ENCODE measurements around the gene BCAS1. TPM values are rescaled to one million over a fixed set of nuclear protein-coding genes. Genes with fewer than 3 reads are reported as not detected.

The BCAS1 gene
- total and polyA plus RNA-seq, 10 of the 15 experiments (the other 5 are each of a cell fraction or from before 2014, with no cell fraction given) = 0.21 to 1.4 (median 0.55) TPM

- POLR2A ChIA-PET = no interaction called here
- Histone ChIP-seq H3K4me2 (ENCODE audit: control insufficient read depth, insufficient read depth) (no peak overlapping the region), H3K79me2 (ENCODE audit: control insufficient read depth, insufficient read depth, low read length) (no peaks in the 10 kb centered on the region), H3K9ac (ENCODE audit: control insufficient read depth, insufficient read depth, low read length) (no peak overlapping the region), H3K4me3 (no peak overlapping the region), H3K27me3 (replicated peaks in 1 of 2; ENCODE audit: control insufficient read depth in 2 of 2, insufficient read depth in 2 of 2, low read length in 1 of 2) (no peaks in the 10 kb centered on the region), H3K9me3 (replicated peaks; ENCODE audit: control insufficient read depth, insufficient read depth, low read length) (no peaks in the 10 kb centered on the region; the same call in 2 of the 3 replicates), H2AFZ (ENCODE audit: control insufficient read depth, low read depth, low read length) (no peak overlapping the region), H3K36me3 (ENCODE audit: control insufficient read depth in 2 of 2, insufficient read depth in 2 of 2, low read length in 1 of 2) (no peaks in the 10 kb centered on the region), H4K20me1 (ENCODE audit: control insufficient read depth, insufficient read depth) (no peaks in the 10 kb centered on the region), H3K27ac (ENCODE audit: control insufficient read depth, insufficient read depth) (no peak overlapping the region), H3K4me1 (ENCODE audit: control insufficient read depth, insufficient read depth, low read length) (no peaks in the 10 kb centered on the region)
- RAD21 ChIA-PET (ENCODE audit: unreplicated experiment) = interaction anchor here (1.0 kb wide), 1 partner anchor 79 kb away, joined by 3 read pairs; no protein-coding TSS in a partner anchor
- in situ Hi-C loops (cut with MboI) = no loop called here
- CTCF ChIA-PET = interaction anchor here (0.5 to 2.2 kb wide), 5 partner anchors 15 to 1048 kb away, joined by 3 to 7 read pairs (median 6); no protein-coding TSS in a partner anchor
- 87% methylated on average over 22 of the region's 22 CpGs for WGBS (ENCODE audit: insufficient coverage, insufficient replicate concordance, low lambda C conversion rate, missing lambda C conversion rate)
- no TSS peak for BruUV-seq (replicated peaks)
- SMC1A ChIA-PET (ENCODE audit: uncharacterized antibody, unreplicated experiment) = interaction anchor here (0.9 to 1.8 kb wide), 3 partner anchors 10 to 74 kb away, joined by 3 to 6 read pairs (median 5); no protein-coding TSS in a partner anchor
- no peak for ATAC-seq
- no peak for DNase-seq (ENCODE audit: low read depth, low spot score)
- no peak for FAIRE-seq
- intact Hi-C loops (cut with micrococcal nuclease; ENCODE audit: unreplicated experiment) = no loop called here
- TF ChIP-seq CHD4 (IDR thresholded peaks at IDR 0.05) (no peak), NR2C1 (IDR thresholded peaks at IDR 0.05) (no peak), HCFC1 (IDR thresholded peaks at IDR 0.05; ENCODE audit: low read length) (no peak), MEF2B (IDR thresholded peaks at IDR 0.05; ENCODE audit: partially characterized antibody, poor library complexity, severe bottlenecking) (no peak), MYC (IDR thresholded peaks at IDR 0.05; ENCODE audit: insufficient read depth, insufficient read length, insufficient replicate concordance, low read length, severe bottlenecking) (no peak), RAD21 (IDR thresholded peaks at IDR 0.05; ENCODE audit: insufficient read depth, low read depth, low read length) (no peak), RCOR1 (conservative IDR thresholded peaks at IDR 0.05; ENCODE audit: low read depth, low read length) (no peak), E2F8 (IDR thresholded peaks at IDR 0.05; ENCODE audit: low read depth, partially characterized antibody) (no peak), BACH1 (IDR thresholded peaks at IDR 0.05; ENCODE audit: borderline replicate concordance) (no peak), HDAC2 (IDR thresholded peaks at IDR 0.05) (no peak), ZNF24 (IDR thresholded peaks at IDR 0.05) (no peak), EED (IDR thresholded peaks at IDR 0.05; ENCODE audit: low read depth) (no peak), USF2 (IDR thresholded peaks at IDR 0.05; ENCODE audit: borderline replicate concordance, low read depth, low read length) (no peak)
- TF ChIP-seq, protein P1, sequence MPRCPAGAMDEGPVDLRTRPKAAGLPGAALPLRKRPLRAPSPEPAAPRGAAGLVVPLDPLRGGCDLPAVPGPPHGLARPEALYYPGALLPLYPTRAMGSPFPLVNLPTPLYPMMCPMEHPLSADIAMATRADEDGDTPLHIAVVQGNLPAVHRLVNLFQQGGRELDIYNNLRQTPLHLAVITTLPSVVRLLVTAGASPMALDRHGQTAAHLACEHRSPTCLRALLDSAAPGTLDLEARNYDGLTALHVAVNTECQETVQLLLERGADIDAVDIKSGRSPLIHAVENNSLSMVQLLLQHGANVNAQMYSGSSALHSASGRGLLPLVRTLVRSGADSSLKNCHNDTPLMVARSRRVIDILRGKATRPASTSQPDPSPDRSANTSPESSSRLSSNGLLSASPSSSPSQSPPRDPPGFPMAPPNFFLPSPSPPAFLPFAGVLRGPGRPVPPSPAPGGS (IDR thresholded peaks at IDR 0.05; ENCODE audit: borderline replicate concordance, insufficient read depth, low read depth, low read length, poor library complexity, severe bottlenecking) = no peak
- TF ChIP-seq, protein P2, sequence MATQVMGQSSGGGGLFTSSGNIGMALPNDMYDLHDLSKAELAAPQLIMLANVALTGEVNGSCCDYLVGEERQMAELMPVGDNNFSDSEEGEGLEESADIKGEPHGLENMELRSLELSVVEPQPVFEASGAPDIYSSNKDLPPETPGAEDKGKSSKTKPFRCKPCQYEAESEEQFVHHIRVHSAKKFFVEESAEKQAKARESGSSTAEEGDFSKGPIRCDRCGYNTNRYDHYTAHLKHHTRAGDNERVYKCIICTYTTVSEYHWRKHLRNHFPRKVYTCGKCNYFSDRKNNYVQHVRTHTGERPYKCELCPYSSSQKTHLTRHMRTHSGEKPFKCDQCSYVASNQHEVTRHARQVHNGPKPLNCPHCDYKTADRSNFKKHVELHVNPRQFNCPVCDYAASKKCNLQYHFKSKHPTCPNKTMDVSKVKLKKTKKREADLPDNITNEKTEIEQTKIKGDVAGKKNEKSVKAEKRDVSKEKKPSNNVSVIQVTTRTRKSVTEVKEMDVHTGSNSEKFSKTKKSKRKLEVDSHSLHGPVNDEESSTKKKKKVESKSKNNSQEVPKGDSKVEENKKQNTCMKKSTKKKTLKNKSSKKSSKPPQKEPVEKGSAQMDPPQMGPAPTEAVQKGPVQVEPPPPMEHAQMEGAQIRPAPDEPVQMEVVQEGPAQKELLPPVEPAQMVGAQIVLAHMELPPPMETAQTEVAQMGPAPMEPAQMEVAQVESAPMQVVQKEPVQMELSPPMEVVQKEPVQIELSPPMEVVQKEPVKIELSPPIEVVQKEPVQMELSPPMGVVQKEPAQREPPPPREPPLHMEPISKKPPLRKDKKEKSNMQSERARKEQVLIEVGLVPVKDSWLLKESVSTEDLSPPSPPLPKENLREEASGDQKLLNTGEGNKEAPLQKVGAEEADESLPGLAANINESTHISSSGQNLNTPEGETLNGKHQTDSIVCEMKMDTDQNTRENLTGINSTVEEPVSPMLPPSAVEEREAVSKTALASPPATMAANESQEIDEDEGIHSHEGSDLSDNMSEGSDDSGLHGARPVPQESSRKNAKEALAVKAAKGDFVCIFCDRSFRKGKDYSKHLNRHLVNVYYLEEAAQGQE (IDR thresholded peaks at IDR 0.05; ENCODE audit: low read depth, low read length) = no peak
These were observed 42.0 kb downstream of the BCAS1 start for GRCh38 chr20:54028276-54029011.
